ENCODE results near the gene PLA2R1.

Gene PLA2R1

GRCh38 chr2:160063879-160064612 is 1.6 kb upstream of the PLA2R1 start:
- Histone ChIP-seq H2AK5ac (ENCODE audit: low read length) (no peak overlapping the region), H4K12ac (ENCODE audit: low read depth, low read length) (no peak overlapping the region), H3K9me3 (ENCODE audit: insufficient read depth, low read depth, low read length) (no peaks in the 10 kb centered on the region), H3K14ac (ENCODE audit: low read length) (no peak overlapping the region), H2BK120ac (ENCODE audit: insufficient read depth, low read length, poor library complexity) (no peak overlapping the region), H4K8ac (ENCODE audit: low read depth, low read length) (no peak overlapping the region), H3K23ac (ENCODE audit: low read length) (no peak overlapping the region), H3K36me3 (ENCODE audit: control insufficient read depth in 1 of 2, insufficient read depth in 2 of 2, low read length in 2 of 2) (no peaks in the 10 kb centered on the region), H4K91ac (ENCODE audit: low read depth, low read length) (no peak overlapping the region), H3K79me1 (ENCODE audit: low read length) (peaks cover 3% of the 10 kb centered on the region), H2AFZ (ENCODE audit: insufficient read depth, low read length, poor library complexity) (no peak overlapping the region), H3K18ac (ENCODE audit: low read length) (no peak overlapping the region), H3K4me1 (ENCODE audit: control insufficient read depth in 1 of 2, insufficient read depth in 2 of 2, low read length in 2 of 2) (peaks cover 8 to 11% of the 10 kb centered on the region in 2 experiments), H3K4ac (ENCODE audit: low read depth, low read length) (no peak overlapping the region), H3K9ac (ENCODE audit: low read length) (no peak overlapping the region), H3K4me2 (ENCODE audit: low read length) (no peak overlapping the region), H2BK12ac (ENCODE audit: low read length) (no peak overlapping the region), H3K27me3 (ENCODE audit: insufficient read depth, low read length) (peaks cover 8% of the 10 kb centered on the region), H3K27ac (ENCODE audit: low read depth, low read length) (no peak overlapping the region), H3K79me2 (ENCODE audit: control insufficient read depth, insufficient read depth, low read length, poor library complexity) (no peaks in the 10 kb centered on the region), H3K4me3 (ENCODE audit: low read depth, low read length) (no peak overlapping the region), H2BK5ac (ENCODE audit: low read depth, low read length, poor library complexity) (no peak overlapping the region)
- WGBS (ENCODE audit: extremely low coverage, insufficient coverage, insufficient read length): no CpG with 5 or more reads among the region's 4 CpGs
- no peak for DNase-seq

GRCh38 chr2:160063271-160063670 is 856 bp upstream of the PLA2R1 start:
- Histone ChIP-seq H3K4ac (ENCODE audit: low read depth, low read length) (no peak overlapping the region), H3K4me2 (ENCODE audit: low read length) (peak overlapping the region; percentile 72)

GRCh38 chr2:160061944-160062291 is 497 bp downstream of the PLA2R1 start:
- Histone ChIP-seq H2BK5ac (ENCODE audit: low read depth, low read length, poor library complexity) (no peak overlapping the region), H2BK120ac (ENCODE audit: insufficient read depth, low read length, poor library complexity) (peak overlapping the region; percentile 20)

More at GRCh38 chr2:160063271-160063670, 856 bp upstream of the PLA2R1 start:
- Histone ChIP-seq H4K12ac (ENCODE audit: low read depth, low read length) (no peak overlapping the region), H3K4me1 (ENCODE audit: control insufficient read depth in 1 of 2, insufficient read depth in 2 of 2, low read length in 2 of 2) (peaks cover 8 to 11% of the 10 kb centered on the region in 2 experiments), H3K36me3 (ENCODE audit: control insufficient read depth in 1 of 2, insufficient read depth in 2 of 2, low read length in 2 of 2) (no peaks in the 10 kb centered on the region), H3K79me1 (ENCODE audit: low read length) (peaks cover 3% of the 10 kb centered on the region), H2AFZ (ENCODE audit: insufficient read depth, low read length, poor library complexity) (no peak overlapping the region), H4K91ac (ENCODE audit: low read depth, low read length) (no peak overlapping the region), H3K23ac (ENCODE audit: low read length) (no peak overlapping the region), H3K18ac (ENCODE audit: low read length) (no peak overlapping the region), H4K8ac (ENCODE audit: low read depth, low read length) (no peak overlapping the region), H3K9me3 (ENCODE audit: insufficient read depth, low read depth, low read length) (no peaks in the 10 kb centered on the region), H2AK5ac (ENCODE audit: low read length) (no peak overlapping the region), H3K27ac (ENCODE audit: low read depth, low read length) (no peak overlapping the region), H2BK120ac (ENCODE audit: insufficient read depth, low read length, poor library complexity) (no peak overlapping the region), H3K79me2 (ENCODE audit: control insufficient read depth, insufficient read depth, low read length, poor library complexity) (no peaks in the 10 kb centered on the region), H3K4me3 (ENCODE audit: low read depth, low read length) (no peak overlapping the region), H3K27me3 (ENCODE audit: insufficient read depth, low read length) (peaks cover 8% of the 10 kb centered on the region), H2BK12ac (ENCODE audit: low read length) (no peak overlapping the region), H3K14ac (ENCODE audit: low read length) (no peak overlapping the region), H3K9ac (ENCODE audit: low read length) (no peak overlapping the region), H2BK5ac (ENCODE audit: low read depth, low read length, poor library complexity) (no peak overlapping the region)
- no peak for DNase-seq
- no CpG with 5 or more reads among the region's 5 CpGs for WGBS (ENCODE audit: extremely low coverage, insufficient coverage, insufficient read length)

GRCh38 chr2:160061533-160061932 is 882 bp downstream of the PLA2R1 start:
- Histone ChIP-seq H3K36me3 (ENCODE audit: control insufficient read depth in 1 of 2, insufficient read depth in 2 of 2, low read length in 2 of 2) (no peaks in the 10 kb centered on the region), H3K27me3 (ENCODE audit: insufficient read depth, low read length) (peaks cover 8% of the 10 kb centered on the region), H3K79me2 (ENCODE audit: control insufficient read depth, insufficient read depth, low read length, poor library complexity) (no peaks in the 10 kb centered on the region), H4K12ac (ENCODE audit: low read depth, low read length) (no peak overlapping the region), H4K8ac (ENCODE audit: low read depth, low read length) (no peak overlapping the region), H3K4me3 (ENCODE audit: low read depth, low read length) (no peak overlapping the region), H3K4me2 (ENCODE audit: low read length) (peak overlapping the region; percentile 72), H2BK5ac (ENCODE audit: low read depth, low read length, poor library complexity) (no peak overlapping the region), H2BK12ac (ENCODE audit: low read length) (no peak overlapping the region), H3K79me1 (ENCODE audit: low read length) (peaks cover 3% of the 10 kb centered on the region), H3K27ac (ENCODE audit: low read depth, low read length) (no peak overlapping the region), H3K23ac (ENCODE audit: low read length) (no peak overlapping the region), H2BK120ac (ENCODE audit: insufficient read depth, low read length, poor library complexity) (no peak overlapping the region), H3K9ac (ENCODE audit: low read length) (no peak overlapping the region), H3K4ac (ENCODE audit: low read depth, low read length) (no peak overlapping the region), H4K91ac (ENCODE audit: low read depth, low read length) (no peak overlapping the region), H2AFZ (ENCODE audit: insufficient read depth, low read length, poor library complexity) (no peak overlapping the region), H3K18ac (ENCODE audit: low read length) (no peak overlapping the region), H3K4me1 (ENCODE audit: control insufficient read depth in 1 of 2, insufficient read depth in 2 of 2, low read length in 2 of 2) (peaks cover 8 to 11% of the 10 kb centered on the region in 2 experiments), H2AK5ac (ENCODE audit: low read length) (no peak overlapping the region), H3K14ac (ENCODE audit: low read length) (no peak overlapping the region), H3K9me3 (ENCODE audit: insufficient read depth, low read depth, low read length) (no peaks in the 10 kb centered on the region)
- WGBS (ENCODE audit: extremely low coverage, insufficient coverage, insufficient read length): no CpG with 5 or more reads among the region's 18 CpGs
- DNase-seq: no peak

More at GRCh38 chr2:160061944-160062291, 497 bp downstream of the PLA2R1 start:
- Histone ChIP-seq H4K12ac (ENCODE audit: low read depth, low read length) (peak overlapping the region; percentile 19), H3K79me2 (ENCODE audit: control insufficient read depth, insufficient read depth, low read length, poor library complexity) (no peaks in the 10 kb centered on the region), H3K4me3 (ENCODE audit: low read depth, low read length) (peak overlapping the region; percentile 69), H3K9me3 (ENCODE audit: insufficient read depth, low read depth, low read length) (no peaks in the 10 kb centered on the region), H3K9ac (ENCODE audit: low read length) (peak overlapping the region; percentile 45), H3K4me2 (ENCODE audit: low read length) (peak overlapping the region; percentile 72), H3K4ac (ENCODE audit: low read depth, low read length) (no peak overlapping the region), H3K18ac (ENCODE audit: low read length) (no peak overlapping the region), H3K4me1 (ENCODE audit: control insufficient read depth in 1 of 2, insufficient read depth in 2 of 2, low read length in 2 of 2) (peaks cover 8 to 11% of the 10 kb centered on the region in 2 experiments), H3K23ac (ENCODE audit: low read length) (no peak overlapping the region), H4K8ac (ENCODE audit: low read depth, low read length) (peak overlapping the region; percentile 63), H2BK12ac (ENCODE audit: low read length) (no peak overlapping the region), H3K27me3 (ENCODE audit: insufficient read depth, low read length) (peaks cover 8% of the 10 kb centered on the region), H3K79me1 (ENCODE audit: low read length) (peaks cover 3% of the 10 kb centered on the region), H3K27ac (ENCODE audit: low read depth, low read length) (no peak overlapping the region), H2AK5ac (ENCODE audit: low read length) (no peak overlapping the region), H3K14ac (ENCODE audit: low read length) (peak overlapping the region; percentile 46), H4K91ac (ENCODE audit: low read depth, low read length) (peak overlapping the region; percentile 48), H3K36me3 (ENCODE audit: control insufficient read depth in 1 of 2, insufficient read depth in 2 of 2, low read length in 2 of 2) (no peaks in the 10 kb centered on the region), H2AFZ (ENCODE audit: insufficient read depth, low read length, poor library complexity) (peak overlapping the region; percentile 53)
- no peak for DNase-seq
- no CpG with 5 or more reads among the region's 27 CpGs for WGBS (ENCODE audit: extremely low coverage, insufficient coverage, insufficient read length)
